CD4-positive, alpha-beta T cell (primary cell): ENCODE results near the gene WDR31. TPM values are rescaled to one million over a fixed set of nuclear protein-coding genes. Genes with fewer than 3 reads are reported as not detected.

Source experiments
- ATAC-seq: fragments of 200-7000 bp; cut with Tn5 transposase; one replicate; pipeline ENCODE4 v1.10.0; 2022; ENCODE audit warnings: mild to moderate bottlenecking; ENCODE audit not compliant: poor library complexity
- CTCF ChIA-PET: fragments of 350-600 bp; sonication (Branson Sonifier 250); formaldehyde crosslinking; loops from one replicate; lab custom pipeline; 2021; ENCODE audit warnings: antibody characterized with exemption, inconsistent platforms; lab: Charles Lee
- POLR2A ChIA-PET: fragments of 350-600 bp; sonication (Branson Sonifier 250); formaldehyde crosslinking; loops from one replicate; lab custom pipeline; 2021; ENCODE audit warnings: antibody characterized with exemption, inconsistent platforms; lab: Charles Lee
- DNase-seq, 14 experiments: peaks; one replicate each; pipeline ENCODE4 v3.0.0-alpha.2; 2013 to 2020; ENCODE audit warnings: mixed read lengths in 2 of 14
- H3K27ac ChIP-seq, 2 donors: one replicate each; pipeline versions ENCODE4 v1.5.1 to v1.7.0; 2013; ENCODE audit warnings: low read length in 2 of 2, low read depth in 1 of 2, mild to moderate bottlenecking in 1 of 2
- H3K27me3 ChIP-seq, 2 experiments: 1 replicate in 1 of 2; 2 replicates in 1 of 2; pipeline versions ENCODE4 v1.6.1 to v1.7.0; 2013; ENCODE audit warnings: low read length in 2 of 2, control low read depth in 1 of 2, mild to moderate bottlenecking in 1 of 2, moderate library complexity in 1 of 2; ENCODE audit not compliant: insufficient read depth in 2 of 2, control insufficient read depth in 1 of 2
- H3K36me3 ChIP-seq: one replicate; pipeline ENCODE4 v1.6.1; 2013; ENCODE audit warnings: low read length, control low read depth; ENCODE audit not compliant: insufficient read depth
- H3K4me1 ChIP-seq: one replicate; pipeline ENCODE4 v1.6.1; 2013; ENCODE audit warnings: low read length, control low read depth; ENCODE audit not compliant: insufficient read depth
- H3K4me3 ChIP-seq: one replicate; pipeline ENCODE4 v1.5.1; 2013; ENCODE audit warnings: mild to moderate bottlenecking, low read length, moderate library complexity
- H3K9me3 ChIP-seq, 2 experiments: 1 replicate in 1 of 2; 2 replicates in 1 of 2; pipeline versions ENCODE4 v1.6.1 to v1.7.0; 2013; ENCODE audit warnings: low read length in 2 of 2, mild to moderate bottlenecking in 2 of 2, control low read depth in 1 of 2, moderate library complexity in 1 of 2; ENCODE audit not compliant: control insufficient read depth in 1 of 2, insufficient read depth in 1 of 2
- H3K27ac Mint-ChIP-seq: one replicate; pipeline ENCODE4 v1.8.0; 2020; ENCODE audit warnings: mixed read lengths
- H3K27me3 Mint-ChIP-seq: one replicate; pipeline ENCODE4 v1.8.0; 2021; ENCODE audit warnings: mixed read lengths
- H3K36me3 Mint-ChIP-seq: one replicate; pipeline ENCODE4 v1.8.0; 2021; ENCODE audit warnings: low read depth, mixed read lengths
- H3K4me1 Mint-ChIP-seq: one replicate; pipeline ENCODE4 v1.8.0; 2021; ENCODE audit warnings: low read depth, mixed read lengths
- H3K4me3 Mint-ChIP-seq: one replicate; pipeline ENCODE4 v1.8.0; 2020; ENCODE audit warnings: mild to moderate bottlenecking, mixed read lengths
- H3K9me3 Mint-ChIP-seq: one replicate; pipeline ENCODE4 v1.8.0; 2020; ENCODE audit warnings: mixed read lengths
- CTCF ChIP-seq: fragments of 200-600 bp; IDR thresholded peaks from one replicate; pipeline ENCODE4 v1.8.0; 2022; ENCODE audit warnings: antibody characterized with exemption, mild to moderate bottlenecking
- intact Hi-C, 2 experiments: fragments of 100-400 bp; cut with DNase I in 1 of 2; cut with micrococcal nuclease in 1 of 2; formaldehyde crosslinking; loops; one replicate each; pipeline versions ENCODE4 v1.15.1 to v1.9.0; 2023 to 2025; cut with DNase I, micrococcal nuclease
- total RNA-seq, 174 experiments: library from RNA in 2 of 174; stranded (reverse) in 2 of 174; gene quantifications; one replicate each; pipeline ENCODE4 v1.2.3 and lab custom pipeline; 2021 to 2026

Gene WDR31
- total RNA-seq, 2 experiments from 2014 or later: 0.14 to 0.22 TPM

GRCh38 chr9:113307396-113307975, 32.6 kb downstream of the WDR31 start:
- no peaks in the 10 kb centered on the region for H3K36me3 Mint-ChIP-seq
- H3K4me3 Mint-ChIP-seq: no peak overlapping the region
- DNase-seq: no peak
- no peak for ATAC-seq
- H3K27ac ChIP-seq: no peak overlapping the region
- H3K9me3 ChIP-seq: no peaks in the 10 kb centered on the region
- H3K4me1 ChIP-seq: no peaks in the 10 kb centered on the region
- H3K27me3 ChIP-seq: no peaks in the 10 kb centered on the region
- ChIA-PET POLR2A (no interaction called here), CTCF (no interaction called here)
- TF ChIP-seq CTCF: no peak
- intact Hi-C loops: no loop called here
- no peak overlapping the region for H3K27ac Mint-ChIP-seq
- no peaks in the 10 kb centered on the region for H3K4me1 Mint-ChIP-seq
- no peak overlapping the region for H3K4me3 ChIP-seq
- H3K9me3 Mint-ChIP-seq: no peaks in the 10 kb centered on the region
- no peaks in the 10 kb centered on the region for H3K27me3 Mint-ChIP-seq
- H3K36me3 ChIP-seq: no peaks in the 10 kb centered on the region

GRCh38 chr9:113306566-113306965, 33.5 kb downstream of the WDR31 start:
- H3K27me3 Mint-ChIP-seq: no peaks in the 10 kb centered on the region

GRCh38 chr9:113302792-113303418, 37.2 kb downstream of the WDR31 start, which contains the start of gene RNF183:
TSS of gene RNF183 (minus strand) at chr9:113303376. CDS start at chr9:113298184, 5,192 bp downstream.
- Histone ChIP-seq H3K36me3 (no peaks in the 10 kb centered on the region), H3K27ac (no peak within 1 kb of the TSS), H3K4me1 (no peaks in the 10 kb centered on the region), H3K4me3 (no peak within 1 kb of the TSS), H3K9me3 (no peaks in the 10 kb centered on the region), H3K27me3 (no peaks in the 10 kb centered on the region)
- no peak within 1 kb of the TSS for H3K27ac Mint-ChIP-seq
- no peaks in the 10 kb centered on the region for H3K4me1 Mint-ChIP-seq
- POLR2A ChIA-PET: no interaction called here
- no peak for TF ChIP-seq CTCF
- intact Hi-C loops: no loop called here
- H3K9me3 Mint-ChIP-seq: no peaks in the 10 kb centered on the region
- H3K4me3 Mint-ChIP-seq: no peak within 1 kb of the TSS
- DNase-seq: no peak
- no peaks in the 10 kb centered on the region for H3K27me3 Mint-ChIP-seq
- ATAC-seq: no peak
- H3K36me3 Mint-ChIP-seq: no peaks in the 10 kb centered on the region
- CTCF ChIA-PET: no interaction called here

More at GRCh38 chr9:113306566-113306965, 33.5 kb downstream of the WDR31 start:
- Histone ChIP-seq H3K4me3 (no peak overlapping the region), H3K27ac (no peak overlapping the region), H3K4me1 (no peaks in the 10 kb centered on the region), H3K36me3 (no peaks in the 10 kb centered on the region), H3K9me3 (no peaks in the 10 kb centered on the region), H3K27me3 (no peaks in the 10 kb centered on the region)
- Mint-ChIP-seq H3K4me3 (no peak overlapping the region), H3K9me3 (no peaks in the 10 kb centered on the region), H3K36me3 (no peaks in the 10 kb centered on the region), H3K27ac (no peak overlapping the region), H3K4me1 (no peaks in the 10 kb centered on the region)
- ChIA-PET POLR2A (no interaction called here), CTCF (no interaction called here)
- TF ChIP-seq CTCF: no peak
- intact Hi-C loops: no loop called here
- DNase-seq: no peak
- ATAC-seq: no peak
